SK-N-SH (cell line): ENCODE measurements around the gene IGF1R. TPM values are rescaled to one million over a fixed set of nuclear protein-coding genes. Genes with fewer than 3 reads are reported as not detected.

Experiments
- CTCF ChIA-PET: fragments of 300-600, 350-600 bp; formaldehyde crosslinking; extraction: SDS; loops from one replicate; lab custom pipeline; 2021; lab: Yijun Ruan, JAX
- POLR2A ChIA-PET: fragments of 350-600 bp; sonication (Branson Sonifier 250); formaldehyde crosslinking; extraction: SDS; loops from one replicate; lab custom pipeline; 2020; ENCODE audit warnings: antibody characterized with exemption, inconsistent platforms; lab: Yijun Ruan, JAX
- DNase-seq: peaks from one replicate; pipeline ENCODE4 v3.0.0; 2012
- H2AFZ ChIP-seq: fragments of 200-600 bp; sonication (generic); 2 replicates; pipeline ENCODE4 v1.8.1; 2016; ENCODE audit warnings: antibody characterized with exemption, mild to moderate bottlenecking, low read depth
- H3F3A ChIP-seq: fragments of 200-600 bp; sonication (generic); replicated peaks from 2 replicates; pipeline ENCODE3; 2016; ENCODE audit warnings: antibody characterized with exemption, mild to moderate bottlenecking; ENCODE audit not compliant: insufficient read depth
- H3K27ac ChIP-seq, 2 experiments: fragments of 200-500 bp in 1 of 2; fragments of 200-600 bp in 1 of 2; sonication (Bioruptor generic) in 1 of 2; sonication (generic), shearing (Covaris generic) in 1 of 2; 2 replicates each; pipeline versions ENCODE4 v1.5.1 to v1.6.1; 2014 to 2016; ENCODE audit warnings: low read depth in 2 of 2, inconsistent platforms in 1 of 2, low read length in 1 of 2, mild to moderate bottlenecking in 1 of 2, mixed read lengths in 1 of 2
- H3K27me3 ChIP-seq: fragments of 200-600 bp; sonication (generic), shearing (Covaris generic); 2 replicates; pipeline ENCODE4 v1.6.1; 2016; ENCODE audit warnings: mixed run types; ENCODE audit not compliant: insufficient read depth
- H3K36me3 ChIP-seq, 2 experiments: fragments of 200-500 bp in 1 of 2; fragments of 200-600 bp in 1 of 2; sonication (Bioruptor generic) in 1 of 2; sonication (generic) in 1 of 2; replicated peaks in 1 of 2; 2 replicates each; pipeline versions ENCODE3 to v1.5.1; 2014 to 2016; ENCODE audit warnings: low read length in 1 of 2, mild to moderate bottlenecking in 1 of 2; ENCODE audit not compliant: insufficient read depth in 2 of 2, control insufficient read depth in 1 of 2
- H3K4me1 ChIP-seq, 2 experiments: fragments of 200-500 bp in 1 of 2; fragments of 200-600 bp in 1 of 2; sonication (Bioruptor generic) in 1 of 2; sonication (generic), shearing (Covaris generic) in 1 of 2; 2 replicates each; pipeline versions ENCODE4 v1.5.1 to v1.6.1; 2014 to 2016; ENCODE audit warnings: low read depth in 1 of 2, low read length in 1 of 2, mixed run types in 1 of 2; ENCODE audit not compliant: insufficient read depth in 2 of 2, control insufficient read depth in 1 of 2
- H3K4me2 ChIP-seq: fragments of 200-600 bp; sonication (generic), shearing (Covaris generic); 2 replicates; pipeline ENCODE4 v1.6.1; 2017; ENCODE audit warnings: mixed run types
- H3K4me3 ChIP-seq, 2 experiments: fragments of 200-500 bp in 1 of 2; fragments of 200-600 bp in 1 of 2; sonication (Bioruptor generic) in 1 of 2; sonication (generic), shearing (Covaris generic) in 1 of 2; 2 replicates each; pipeline versions ENCODE4 v1.5.1 to v1.8.1; 2014 to 2016; ENCODE audit warnings: low read depth in 2 of 2, inconsistent platforms in 1 of 2, low read length in 1 of 2, mild to moderate bottlenecking in 1 of 2, mixed read lengths in 1 of 2, moderate library complexity in 1 of 2
- H3K79me2 ChIP-seq: fragments of 200-600 bp; sonication (generic); 2 replicates; pipeline ENCODE4 v1.8.1; 2017; ENCODE audit warnings: mild to moderate bottlenecking; ENCODE audit not compliant: insufficient read depth
- H3K9ac ChIP-seq: fragments of 200-600 bp; sonication (generic); 2 replicates; pipeline ENCODE4 v1.6.1; 2017; ENCODE audit warnings: mixed run types
- H3K9me2 ChIP-seq: fragments of 200-600 bp; sonication (generic); 2 replicates; pipeline ENCODE4 v1.6.1; 2017; ENCODE audit warnings: mixed run types
- H3K9me3 ChIP-seq: fragments of 200-600 bp; sonication (generic); 2 replicates; pipeline ENCODE4 v1.6.1; 2017; ENCODE audit warnings: mixed run types, mild to moderate bottlenecking, moderate library complexity
- H4K20me1 ChIP-seq: fragments of 200-600 bp; sonication (generic); 2 replicates; pipeline ENCODE4 v1.6.1; 2017; ENCODE audit warnings: mild to moderate bottlenecking, mixed run types; ENCODE audit not compliant: insufficient read depth
- CHD2 ChIP-seq: fragments of 150-350 bp; IDR thresholded peaks from 2 replicates; pipeline ENCODE4 v1.6.1; 2018; ENCODE audit warnings: low read length; ENCODE audit not compliant: partially characterized antibody
- ELF1 ChIP-seq: IDR thresholded peaks from 2 replicates; pipeline ENCODE4 v1.4.0; 2012
- EZH2phosphoT487 ChIP-seq: fragments of 200-600 bp; sonication (generic); IDR thresholded peaks from 2 replicates; pipeline ENCODE4 v1.6.1; 2017; ENCODE audit warnings: low read depth, mixed run types, mild to moderate bottlenecking, antibody characterized with exemption, moderate library complexity, borderline replicate concordance
- FOXM1 ChIP-seq: IDR thresholded peaks from 2 replicates; pipeline ENCODE4 v1.4.0; 2012; ENCODE audit warnings: low read depth, mild to moderate bottlenecking
- IRF3 ChIP-seq: fragments of 150-350 bp; IDR thresholded peaks from 2 replicates; pipeline ENCODE4 v1.6.1; 2016; ENCODE audit warnings: mild to moderate bottlenecking, low read depth, low read length
- JUND ChIP-seq: IDR thresholded peaks from 2 replicates; pipeline ENCODE4 v1.4.0; 2012
- MEF2A ChIP-seq: IDR thresholded peaks from 2 replicates; pipeline ENCODE4 v1.4.0; 2012; ENCODE audit warnings: low read depth, borderline replicate concordance
- MXI1 ChIP-seq: IDR thresholded peaks from 2 replicates; pipeline ENCODE4 v1.6.1; 2012; ENCODE audit warnings: mild to moderate bottlenecking, low read depth, low read length, improper control_type of control experiment
- POLR2AphosphoS5 ChIP-seq: IDR thresholded peaks from 2 replicates; pipeline ENCODE4 v1.6.1; 2012; ENCODE audit warnings: low read depth, low read length
- RCOR1 ChIP-seq: fragments of 150-350 bp; IDR thresholded peaks from 2 replicates; pipeline ENCODE4 v1.6.1; 2017; ENCODE audit warnings: antibody characterized with exemption, low read length
- RFX5 ChIP-seq: IDR thresholded peaks from 2 replicates; pipeline ENCODE4 v1.6.1; 2012; ENCODE audit warnings: mild to moderate bottlenecking, improper control_type of control experiment, low read length
- RXRA ChIP-seq: IDR thresholded peaks from 2 replicates; pipeline ENCODE4 v1.4.0; 2012; ENCODE audit warnings: low read depth, mild to moderate bottlenecking, borderline replicate concordance
- SMC3 ChIP-seq: IDR thresholded peaks from 2 replicates; pipeline ENCODE4 v1.6.1; 2012; ENCODE audit warnings: low read depth, low read length, improper control_type of control experiment
- USF1 ChIP-seq: IDR thresholded peaks from 2 replicates; pipeline ENCODE4 v1.4.0; 2012; ENCODE audit warnings: low read depth, borderline replicate concordance
- USF2 ChIP-seq: fragments of 150-350 bp; IDR thresholded peaks from 2 replicates; pipeline ENCODE4 v1.6.1; 2017; ENCODE audit warnings: antibody characterized with exemption, low read length, low read depth, borderline replicate concordance
- YY1 ChIP-seq: IDR thresholded peaks from 2 replicates; pipeline ENCODE4 v1.4.0; 2012; ENCODE audit warnings: low read depth, mild to moderate bottlenecking
- WGBS: methylation state at CpG from one replicate; pipeline ENCODE4 v1.1.6; 2017; ENCODE audit warnings: low lambda C conversion rate; 5-methylcytosine and 5-hydroxymethylcytosine counted together
- polyA plus RNA-seq, 3 experiments: library from polyadenylated mRNA; depleted of rRNA; stranded (reverse); fragments of >200 nt; gene quantifications; 2 replicates each; pipeline ENCODE4 v1.2.3, GENCODE V29; 2012
- TF ChIP-seq, protein P1 (sequence below): IDR thresholded peaks from 2 replicates; pipeline ENCODE4; 2012
- TF ChIP-seq, protein P2 (sequence below): IDR thresholded peaks from 2 replicates; pipeline ENCODE4 v1.4.0; 2012; ENCODE audit warnings: low read depth

The IGF1R gene
- polyA plus RNA-seq, 1 of the 3 experiments (the other 2 are of a cell fraction) = 9.5 TPM

- TF ChIP-seq, protein P1, sequence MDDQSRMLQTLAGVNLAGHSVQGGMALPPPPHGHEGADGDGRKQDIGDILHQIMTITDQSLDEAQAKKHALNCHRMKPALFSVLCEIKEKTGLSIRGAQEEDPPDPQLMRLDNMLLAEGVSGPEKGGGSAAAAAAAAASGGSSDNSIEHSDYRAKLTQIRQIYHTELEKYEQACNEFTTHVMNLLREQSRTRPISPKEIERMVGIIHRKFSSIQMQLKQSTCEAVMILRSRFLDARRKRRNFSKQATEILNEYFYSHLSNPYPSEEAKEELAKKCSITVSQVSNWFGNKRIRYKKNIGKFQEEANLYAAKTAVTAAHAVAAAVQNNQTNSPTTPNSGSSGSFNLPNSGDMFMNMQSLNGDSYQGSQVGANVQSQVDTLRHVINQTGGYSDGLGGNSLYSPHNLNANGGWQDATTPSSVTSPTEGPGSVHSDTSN = no peak
- TF ChIP-seq RFX5 = no peak
Observed at GRCh38 chr15:98834976-98835375, 186.6 kb downstream of the IGF1R start (continued).

DNA sequence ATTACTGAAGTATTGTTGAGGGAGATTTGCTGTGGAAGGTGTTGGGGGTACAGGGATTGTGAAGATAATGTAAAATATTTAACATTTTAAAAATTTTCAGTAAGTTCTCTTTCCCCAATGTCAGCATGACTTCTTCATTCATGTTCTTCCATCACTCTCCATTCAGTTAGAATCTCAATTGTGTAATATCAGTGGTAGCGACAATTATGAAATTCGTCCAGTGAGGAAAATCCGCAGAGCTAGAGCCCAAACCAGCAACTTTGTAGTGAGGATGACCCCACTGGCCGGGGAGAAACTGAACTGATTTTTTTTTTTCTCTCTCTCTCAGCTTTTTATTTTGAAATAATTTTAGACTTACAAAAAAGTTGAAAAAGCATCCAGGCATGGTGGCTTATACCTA is 187.5 kb downstream of the IGF1R start:
- Histone ChIP-seq H3K4me1 (no peaks in the 10 kb centered on the region; a peak in 1 of 4 replicates), H3K27me3 (no peaks in the 10 kb centered on the region), H2AFZ (no peak overlapping the region), H3K4me3 (no peak overlapping the region), H3F3A (no peaks in the 10 kb centered on the region), H3K36me3 (peaks cover 0 to 4% of the 10 kb centered on the region in 2 experiments)
- 92% methylated on average over 4 of the region's 4 CpGs for WGBS
- CTCF ChIA-PET = no interaction called here
- DNase-seq = no peak
- TF ChIP-seq MXI1 (no peak), POLR2AphosphoS5 (no peak), YY1 (no peak), CHD2 (no peak), FOXM1 (no peak), MEF2A (no peak), USF2 (no peak), JUND (no peak), SMC3 (no peak), USF1 (no peak), ELF1 (no peak), IRF3 (no peak), RXRA (no peak), RCOR1 (no peak), EZH2phosphoT487 (no peak)
- TF ChIP-seq, protein P1 = no peak
- TF ChIP-seq, protein P2, sequence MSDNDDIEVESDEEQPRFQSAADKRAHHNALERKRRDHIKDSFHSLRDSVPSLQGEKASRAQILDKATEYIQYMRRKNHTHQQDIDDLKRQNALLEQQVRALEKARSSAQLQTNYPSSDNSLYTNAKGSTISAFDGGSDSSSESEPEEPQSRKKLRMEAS = no peak
- TF ChIP-seq, all 33 proteins: peak for 0
- H3K9me2 ChIP-seq = no peaks in the 10 kb centered on the region
- no peak overlapping the region for H3K9ac ChIP-seq
- no peak overlapping the region for H3K27ac ChIP-seq
- peaks cover 26% of the 10 kb centered on the region for H3K79me2 ChIP-seq
- H3K4me2 ChIP-seq = no peak overlapping the region
- POLR2A ChIA-PET = no interaction called here
- no peaks in the 10 kb centered on the region; the same call in 1 of the 2 replicates for H4K20me1 ChIP-seq
- no peaks in the 10 kb centered on the region for H3K9me3 ChIP-seq
